OCI-LY1 (cell line): ENCODE data around the gene TOR3A.

ENCODE experiments used
- H2AFZ ChIP-seq: fragments of 200-600 bp; sonication (generic), shearing (Covaris generic); 2 replicates; pipeline ENCODE4 v1.6.0; 2014; ENCODE audit warnings: antibody characterized with exemption, mild to moderate bottlenecking, low read length
- H3F3A ChIP-seq: fragments of 200-600 bp; sonication (generic), shearing (Covaris generic); 2 replicates; pipeline ENCODE4 v1.6.0; 2014; ENCODE audit warnings: mild to moderate bottlenecking, antibody characterized with exemption, low read length, moderate library complexity; ENCODE audit not compliant: insufficient read depth
- H3K27ac ChIP-seq: fragments of 200-600 bp; sonication (generic); 2 replicates; pipeline ENCODE4 v1.5.1; 2014; ENCODE audit warnings: low read length, mixed run types, mild to moderate bottlenecking, low read depth; ENCODE audit not compliant: poor library complexity, severe bottlenecking
- H3K27me3 ChIP-seq: fragments of 200-600 bp; sonication (generic); 2 replicates; pipeline ENCODE4 v1.6.0; 2014; ENCODE audit warnings: antibody characterized with exemption, mild to moderate bottlenecking, low read length, moderate library complexity; ENCODE audit not compliant: insufficient read depth
- H3K36me3 ChIP-seq: fragments of 200-600 bp; sonication (generic); 2 replicates; pipeline ENCODE4 v1.6.1; 2014; ENCODE audit warnings: mild to moderate bottlenecking, antibody characterized with exemption, low read length, moderate library complexity, mixed read lengths; ENCODE audit not compliant: insufficient read depth
- H3K4me1 ChIP-seq: fragments of 200-600 bp; sonication (generic); 2 replicates; pipeline ENCODE4 v1.5.1; 2014; ENCODE audit warnings: mild to moderate bottlenecking, low read length, moderate library complexity; ENCODE audit not compliant: insufficient read depth, severe bottlenecking
- H3K4me2 ChIP-seq: fragments of 200-600 bp; sonication (generic), shearing (Covaris generic); 2 replicates; pipeline ENCODE4 v1.6.1; 2014; ENCODE audit warnings: low read length
- H3K4me3 ChIP-seq: fragments of 200-600 bp; sonication (generic); 2 replicates; pipeline ENCODE4 v1.5.1; 2014; ENCODE audit warnings: low read length, low read depth, mild to moderate bottlenecking, mixed read lengths; ENCODE audit not compliant: poor library complexity, severe bottlenecking
- H3K79me2 ChIP-seq: fragments of 200-600 bp; shearing (Covaris generic); 2 replicates; pipeline ENCODE4 v1.6.1; 2016; ENCODE audit warnings: mixed run types, low read length, mixed read lengths; ENCODE audit not compliant: insufficient read depth
- H3K9ac ChIP-seq: fragments of 200-600 bp; sonication (generic), shearing (Covaris generic); 2 replicates; pipeline ENCODE4 v1.6.1; 2014; ENCODE audit warnings: mild to moderate bottlenecking, low read length, mixed read lengths
- H3K9me2 ChIP-seq: fragments of 200-600 bp; sonication (generic), shearing (Covaris generic); 2 replicates; pipeline ENCODE4 v1.6.1; 2014; ENCODE audit warnings: low read depth, mild to moderate bottlenecking, low read length, mixed read lengths
- H3K9me3 ChIP-seq: fragments of 200-600 bp; shearing (Covaris generic); 2 replicates; pipeline ENCODE4 v1.6.1; 2014; ENCODE audit warnings: low read length, mixed read lengths
- H4K20me1 ChIP-seq: fragments of 200-600 bp; sonication (generic), shearing (Covaris generic); 2 replicates; pipeline ENCODE4 v1.6.0; 2016; ENCODE audit warnings: mild to moderate bottlenecking, low read length; ENCODE audit not compliant: insufficient read depth
- EZH2 ChIP-seq: fragments of 200-600 bp; sonication (generic), shearing (Covaris generic); IDR thresholded peaks from 2 replicates; pipeline ENCODE4 v1.8.0; 2017; ENCODE audit warnings: borderline replicate concordance, mixed run types, mild to moderate bottlenecking, antibody characterized with exemption, low read length, moderate library complexity, mixed read lengths
- TF ChIP-seq, protein P1 (sequence below): fragments of 200-600 bp; sonication (generic), shearing (Covaris generic); IDR thresholded peaks from 2 replicates; pipeline ENCODE4 v1.5.1; 2017; ENCODE audit warnings: mild to moderate bottlenecking, antibody characterized with exemption, low read length, moderate library complexity, mixed read lengths

TOR3A gene

DNA sequence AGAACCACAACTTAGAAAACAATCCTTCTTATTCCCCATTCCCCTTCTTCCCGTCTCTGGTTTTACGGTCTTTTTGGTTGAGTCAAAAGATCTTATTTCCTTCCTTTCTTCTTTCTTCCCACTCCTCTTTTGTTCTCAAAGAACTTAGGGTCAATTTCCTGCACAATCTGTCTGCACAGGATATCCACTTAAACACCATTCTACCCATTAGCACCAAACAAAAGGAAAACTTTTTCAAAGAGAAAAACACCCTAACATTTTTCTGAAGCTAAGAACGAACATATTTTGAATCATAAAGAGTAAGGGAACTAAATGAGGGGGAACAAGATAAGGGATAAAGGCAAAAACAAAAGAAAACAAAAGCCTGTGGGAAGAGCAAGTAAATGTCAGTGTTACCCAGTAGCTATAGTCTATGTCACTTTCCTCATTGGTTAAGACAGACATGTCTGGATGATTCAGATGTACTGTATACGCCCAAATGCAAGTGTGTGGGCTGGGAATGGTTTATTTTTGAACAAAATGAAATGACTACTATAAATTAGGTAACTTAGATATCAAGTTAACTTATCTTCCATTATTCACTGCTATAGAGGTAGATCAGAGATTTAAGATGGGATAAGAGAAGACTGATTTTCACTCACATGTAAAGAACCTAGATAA is 59.9 kb downstream of the TOR3A start:
- H3K9me3 ChIP-seq = no peaks in the 10 kb centered on the region
- H3K36me3 ChIP-seq = no peaks in the 10 kb centered on the region
- H3F3A ChIP-seq = no peaks in the 10 kb centered on the region
- no peaks in the 10 kb centered on the region for H3K27me3 ChIP-seq
- no peaks in the 10 kb centered on the region for H4K20me1 ChIP-seq
- H3K79me2 ChIP-seq = no peaks in the 10 kb centered on the region
- no peak overlapping the region for H3K4me2 ChIP-seq
- H3K9me2 ChIP-seq = no peaks in the 10 kb centered on the region
- no peak overlapping the region for H3K9ac ChIP-seq
- H3K4me1 ChIP-seq = peaks cover 17% of the 10 kb centered on the region
- no peak overlapping the region for H3K4me3 ChIP-seq
- no peak overlapping the region for H3K27ac ChIP-seq
- H2AFZ ChIP-seq = no peak overlapping the region
- TF ChIP-seq, protein P1, sequence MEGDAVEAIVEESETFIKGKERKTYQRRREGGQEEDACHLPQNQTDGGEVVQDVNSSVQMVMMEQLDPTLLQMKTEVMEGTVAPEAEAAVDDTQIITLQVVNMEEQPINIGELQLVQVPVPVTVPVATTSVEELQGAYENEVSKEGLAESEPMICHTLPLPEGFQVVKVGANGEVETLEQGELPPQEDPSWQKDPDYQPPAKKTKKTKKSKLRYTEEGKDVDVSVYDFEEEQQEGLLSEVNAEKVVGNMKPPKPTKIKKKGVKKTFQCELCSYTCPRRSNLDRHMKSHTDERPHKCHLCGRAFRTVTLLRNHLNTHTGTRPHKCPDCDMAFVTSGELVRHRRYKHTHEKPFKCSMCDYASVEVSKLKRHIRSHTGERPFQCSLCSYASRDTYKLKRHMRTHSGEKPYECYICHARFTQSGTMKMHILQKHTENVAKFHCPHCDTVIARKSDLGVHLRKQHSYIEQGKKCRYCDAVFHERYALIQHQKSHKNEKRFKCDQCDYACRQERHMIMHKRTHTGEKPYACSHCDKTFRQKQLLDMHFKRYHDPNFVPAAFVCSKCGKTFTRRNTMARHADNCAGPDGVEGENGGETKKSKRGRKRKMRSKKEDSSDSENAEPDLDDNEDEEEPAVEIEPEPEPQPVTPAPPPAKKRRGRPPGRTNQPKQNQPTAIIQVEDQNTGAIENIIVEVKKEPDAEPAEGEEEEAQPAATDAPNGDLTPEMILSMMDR = no peak
- no peak for TF ChIP-seq EZH2

DNA sequence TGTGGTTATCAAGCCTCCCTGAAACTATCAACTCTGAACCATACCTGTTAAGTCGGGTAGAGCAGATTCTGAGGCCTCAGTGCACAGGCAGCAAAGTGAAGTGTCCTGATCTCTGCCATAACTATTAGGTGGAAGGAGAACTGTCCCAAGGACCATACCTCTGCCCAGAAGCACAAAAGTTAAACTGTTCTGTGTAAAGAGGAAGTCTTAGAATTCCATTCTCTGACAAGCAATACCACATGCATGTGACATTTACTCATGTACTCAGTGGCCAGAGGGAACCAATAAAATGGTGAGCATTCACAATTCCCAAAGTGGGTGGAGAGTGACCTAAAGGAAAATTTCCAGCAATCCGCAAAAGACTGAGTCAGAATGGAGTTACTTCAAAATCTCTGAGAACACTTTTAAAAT is 61.0 kb downstream of the TOR3A start:
- Histone ChIP-seq H3K9me3 (no peaks in the 10 kb centered on the region), H3K9me2 (no peaks in the 10 kb centered on the region), H3K27ac (peak overlapping the region; percentile 7), H3K4me3 (no peak overlapping the region), H2AFZ (no peak overlapping the region), H4K20me1 (no peaks in the 10 kb centered on the region), H3K27me3 (no peaks in the 10 kb centered on the region), H3K79me2 (no peaks in the 10 kb centered on the region), H3K4me2 (no peak overlapping the region), H3K4me1 (peaks cover 17% of the 10 kb centered on the region), H3F3A (no peaks in the 10 kb centered on the region), H3K9ac (0 out of 2 replicates have a peak overlapping the region, but pooled peaks have one; percentile 4), H3K36me3 (no peaks in the 10 kb centered on the region)
- TF ChIP-seq, protein P1 = no peak
- TF ChIP-seq EZH2 = no peak

DNA sequence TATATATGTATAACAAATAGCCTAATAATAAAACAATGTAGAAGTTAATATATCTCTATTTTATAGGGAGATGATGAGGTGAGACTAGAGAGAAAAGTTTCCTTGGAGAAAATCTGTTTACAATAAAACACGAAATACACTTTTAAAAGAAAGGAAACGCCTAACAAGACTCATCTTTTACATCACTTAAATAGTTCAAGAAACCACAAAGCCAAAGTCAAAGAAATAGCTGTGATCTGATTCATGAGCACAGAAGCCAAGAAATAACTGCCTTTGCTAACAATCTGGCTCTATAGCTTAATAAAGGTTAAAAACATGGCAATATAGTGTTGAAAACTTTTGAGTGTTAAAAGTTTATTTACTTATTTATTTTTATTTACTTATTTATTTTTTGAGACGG is 61.5 kb downstream of the TOR3A start:
- Histone ChIP-seq H3F3A (no peaks in the 10 kb centered on the region), H4K20me1 (no peaks in the 10 kb centered on the region), H3K36me3 (no peaks in the 10 kb centered on the region), H3K4me3 (no peak overlapping the region), H3K4me2 (no peak overlapping the region), H3K9me2 (no peaks in the 10 kb centered on the region), H3K4me1 (peaks cover 17% of the 10 kb centered on the region), H2AFZ (no peak overlapping the region), H3K27me3 (no peaks in the 10 kb centered on the region), H3K9ac (no peak overlapping the region), H3K9me3 (no peaks in the 10 kb centered on the region), H3K27ac (no peak overlapping the region), H3K79me2 (no peaks in the 10 kb centered on the region)
- no peak for TF ChIP-seq EZH2

DNA sequence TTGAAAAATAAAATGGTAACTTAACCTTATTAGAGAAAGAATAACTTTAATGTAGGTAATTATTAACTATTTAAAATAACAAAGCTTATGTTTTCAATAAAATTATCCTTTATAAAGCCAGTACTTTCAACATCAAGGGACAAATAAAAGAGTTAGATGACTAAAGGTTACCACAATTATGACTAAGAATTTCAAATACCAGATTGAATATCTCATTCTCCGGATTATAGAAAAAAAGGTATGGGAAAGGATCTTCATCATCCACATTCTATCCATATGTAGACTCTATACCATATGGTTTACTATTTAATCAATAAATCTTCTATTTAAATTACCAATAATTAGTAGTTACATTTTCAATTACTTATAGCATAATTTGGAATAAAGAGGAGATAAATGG is 62.8 kb downstream of the TOR3A start:
- Histone ChIP-seq H3K4me3 (no peak overlapping the region), H3K9me3 (no peaks in the 10 kb centered on the region), H3K4me1 (peaks cover 17% of the 10 kb centered on the region), H3K27ac (no peak overlapping the region), H3K79me2 (no peaks in the 10 kb centered on the region), H3K4me2 (no peak overlapping the region), H4K20me1 (no peaks in the 10 kb centered on the region), H3K27me3 (no peaks in the 10 kb centered on the region), H3K9me2 (no peaks in the 10 kb centered on the region), H3K9ac (no peak overlapping the region), H2AFZ (no peak overlapping the region), H3K36me3 (no peaks in the 10 kb centered on the region), H3F3A (no peaks in the 10 kb centered on the region)
- TF ChIP-seq, protein P1 = no peak
- no peak for TF ChIP-seq EZH2
